ENCODE results near the gene ATN1. TPM values are rescaled to one million over a fixed set of nuclear protein-coding genes. Genes with fewer than 3 reads are reported as not detected.
A peak's percentile ranks its signal among the peaks of the same experiment; 100 is the strongest.

Gene ATN1
- total RNA-seq, 2 donors from 2014 or later, result 36.1 to 86.7 TPM

GRCh38 chr12:6923003-6923732 lies 4.6 kb upstream of the ATN1 start:
- peaks cover 31% of the 10 kb centered on the region for H3K4me1 ChIP-seq
- DNase-seq (no peak), ATAC-seq (no peak)
- intact Hi-C loops (cut with DNase I), result no loop called here
- H3K27me3 ChIP-seq, result no peaks in the 10 kb centered on the region
- H3K27ac ChIP-seq, result no peak overlapping the region
- no peak overlapping the region for H3K4me3 ChIP-seq
- no peaks in the 10 kb centered on the region for H3K9me3 ChIP-seq
- TF ChIP-seq, protein P1, sequence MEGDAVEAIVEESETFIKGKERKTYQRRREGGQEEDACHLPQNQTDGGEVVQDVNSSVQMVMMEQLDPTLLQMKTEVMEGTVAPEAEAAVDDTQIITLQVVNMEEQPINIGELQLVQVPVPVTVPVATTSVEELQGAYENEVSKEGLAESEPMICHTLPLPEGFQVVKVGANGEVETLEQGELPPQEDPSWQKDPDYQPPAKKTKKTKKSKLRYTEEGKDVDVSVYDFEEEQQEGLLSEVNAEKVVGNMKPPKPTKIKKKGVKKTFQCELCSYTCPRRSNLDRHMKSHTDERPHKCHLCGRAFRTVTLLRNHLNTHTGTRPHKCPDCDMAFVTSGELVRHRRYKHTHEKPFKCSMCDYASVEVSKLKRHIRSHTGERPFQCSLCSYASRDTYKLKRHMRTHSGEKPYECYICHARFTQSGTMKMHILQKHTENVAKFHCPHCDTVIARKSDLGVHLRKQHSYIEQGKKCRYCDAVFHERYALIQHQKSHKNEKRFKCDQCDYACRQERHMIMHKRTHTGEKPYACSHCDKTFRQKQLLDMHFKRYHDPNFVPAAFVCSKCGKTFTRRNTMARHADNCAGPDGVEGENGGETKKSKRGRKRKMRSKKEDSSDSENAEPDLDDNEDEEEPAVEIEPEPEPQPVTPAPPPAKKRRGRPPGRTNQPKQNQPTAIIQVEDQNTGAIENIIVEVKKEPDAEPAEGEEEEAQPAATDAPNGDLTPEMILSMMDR (IDR thresholded peaks at IDR 0.05), result no peak
- TF ChIP-seq POLR2A (IDR thresholded peaks at IDR 0.05), result no peak
- H3K36me3 ChIP-seq (replicated peaks in 1 of 2; ENCODE audit: insufficient read depth in 1 of 2, low read depth in 2 of 2), result no peaks in the 10 kb centered on the region
- 55 to 56% methylated on average over 10 of the region's 10 CpGs for WGBS, 2 donors

DNA sequence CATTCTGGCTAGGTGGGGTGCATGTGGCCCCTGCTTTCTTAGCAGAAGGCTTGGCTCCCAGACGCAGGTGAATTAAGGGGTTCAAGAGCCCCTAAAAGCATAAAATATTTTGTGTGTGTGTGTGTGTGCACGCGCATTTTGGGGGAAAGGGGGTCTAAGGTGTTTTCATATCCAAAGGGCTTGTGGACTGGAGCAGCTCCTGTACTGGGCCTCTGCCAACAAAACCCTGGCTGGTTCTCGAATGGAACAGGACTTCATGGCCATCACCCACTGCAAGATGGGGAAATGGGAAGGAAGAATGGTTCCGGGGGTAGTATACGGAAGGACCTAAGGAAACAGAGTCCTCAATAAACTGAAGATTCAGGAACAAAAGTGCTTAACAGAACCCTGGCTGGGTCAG lies 3.9 kb upstream of the ATN1 start:
- ATAC-seq (no peak), DNase-seq (peak in 1 of 4 donors; percentile 32)
- Histone ChIP-seq H3K36me3 (replicated peaks in 1 of 2; ENCODE audit: insufficient read depth in 1 of 2, low read depth in 2 of 2) (no peaks in the 10 kb centered on the region), H3K9me3 (no peaks in the 10 kb centered on the region), H3K4me1 (peaks cover 31% of the 10 kb centered on the region), H3K4me3 (no peak overlapping the region), H3K27me3 (no peaks in the 10 kb centered on the region), H3K27ac (peak overlapping the region in 3 of 4 donors; percentile 88 to 93 (median 93))
- intact Hi-C loops (cut with DNase I), result no loop called here
- TF ChIP-seq, protein P1 (IDR thresholded peaks at IDR 0.05), result no peak
- TF ChIP-seq POLR2A (IDR thresholded peaks at IDR 0.05), result no peak
- 21 to 25% methylated on average over 6 of the region's 6 CpGs for WGBS, 2 donors

- H3K4me1 ChIP-seq, result peaks cover 44% of the 10 kb centered on the region
- H3K4me3 ChIP-seq, result no peak overlapping the region
- 33 to 50% methylated on average over 1 of the region's 1 CpG for WGBS, 2 donors
- H3K27me3 ChIP-seq, result no peaks in the 10 kb centered on the region
- DNase-seq (no peak), ATAC-seq (no peak)
- no peaks in the 10 kb centered on the region for H3K9me3 ChIP-seq
- TF ChIP-seq POLR2A (IDR thresholded peaks at IDR 0.05), result no peak
- TF ChIP-seq, protein P1 (IDR thresholded peaks at IDR 0.05), result no peak
- intact Hi-C loops (cut with DNase I), result no loop called here
- peak overlapping the region; percentile 88 to 94 (median 93) for H3K27ac ChIP-seq
- no peaks in the 10 kb centered on the region for H3K36me3 ChIP-seq (replicated peaks in 1 of 2; ENCODE audit: insufficient read depth in 1 of 2, low read depth in 2 of 2)
These were observed 2.6 kb upstream of the ATN1 start for GRCh38 chr12:6925239-6925539.

DNA sequence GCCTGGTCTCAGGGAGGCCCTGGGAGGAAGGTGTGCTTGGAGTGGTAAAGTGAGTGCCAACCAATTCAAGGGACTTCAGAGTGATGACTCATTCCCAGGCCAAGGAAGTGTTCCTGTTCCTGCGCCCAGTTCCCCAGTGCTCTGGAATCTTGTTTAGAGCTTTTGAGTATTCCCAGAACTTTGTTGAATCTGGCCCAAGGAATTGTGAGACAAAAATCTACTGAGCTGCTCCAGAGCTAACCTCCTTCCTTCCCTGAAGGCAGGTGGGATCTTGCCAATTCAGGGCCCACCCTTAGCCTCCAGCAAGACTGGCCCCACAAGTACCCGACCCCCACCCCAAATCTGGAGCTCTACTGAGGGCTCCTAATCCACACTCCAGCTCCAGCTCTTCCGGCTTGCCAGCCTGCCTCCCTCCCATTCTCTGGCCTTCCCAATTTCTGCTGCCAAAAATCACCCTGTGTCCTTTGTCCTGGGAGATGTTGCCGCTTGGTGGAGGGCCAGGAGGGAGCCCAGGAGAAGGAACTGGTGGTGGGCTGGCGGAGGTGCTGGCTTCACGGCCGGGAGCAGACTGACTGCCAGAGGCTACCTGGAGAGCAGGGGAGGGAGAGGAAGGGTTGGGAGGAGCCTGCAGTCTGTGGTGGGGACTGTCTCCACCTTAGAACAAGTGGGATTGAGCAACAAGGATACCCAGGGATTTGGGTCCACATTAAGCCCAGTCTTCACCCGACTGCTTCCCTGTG lies 2.0 kb upstream of the ATN1 start:
- 14 to 21% methylated on average over 8 of the region's 8 CpGs for WGBS, 2 donors
- H3K27ac ChIP-seq, result peak overlapping the region; percentile 88 to 94 (median 93)
- H3K4me3 ChIP-seq, result no peak overlapping the region
- peaks cover 47% of the 10 kb centered on the region for H3K4me1 ChIP-seq
- no peaks in the 10 kb centered on the region for H3K27me3 ChIP-seq
- peak; percentile 69 for ATAC-seq
- intact Hi-C loops (cut with DNase I), result no loop called here
- DNase-seq, result peak; percentile 63 to 87 (median 76)
- no peaks in the 10 kb centered on the region for H3K36me3 ChIP-seq (replicated peaks in 1 of 2; ENCODE audit: insufficient read depth in 1 of 2, low read depth in 2 of 2)
- no peaks in the 10 kb centered on the region for H3K9me3 ChIP-seq
- peak; percentile 18 to 46 (median 20) for TF ChIP-seq POLR2A (IDR thresholded peaks at IDR 0.05)
- TF ChIP-seq, protein P1 (IDR thresholded peaks at IDR 0.05), result peak in 1 of 7 experiments; percentile 11

Measured in body of pancreas (tissue), 4 donors.